ENCODE results near the gene NPAS3. TPM values are rescaled to one million over a fixed set of nuclear protein-coding genes. Genes with fewer than 3 reads are reported as not detected.
A peak's percentile ranks its signal among the peaks of the same experiment; 100 is the strongest.

Gene NPAS3
- total RNA-seq, 1 donor from 2014 or later, result not detected

DNA sequence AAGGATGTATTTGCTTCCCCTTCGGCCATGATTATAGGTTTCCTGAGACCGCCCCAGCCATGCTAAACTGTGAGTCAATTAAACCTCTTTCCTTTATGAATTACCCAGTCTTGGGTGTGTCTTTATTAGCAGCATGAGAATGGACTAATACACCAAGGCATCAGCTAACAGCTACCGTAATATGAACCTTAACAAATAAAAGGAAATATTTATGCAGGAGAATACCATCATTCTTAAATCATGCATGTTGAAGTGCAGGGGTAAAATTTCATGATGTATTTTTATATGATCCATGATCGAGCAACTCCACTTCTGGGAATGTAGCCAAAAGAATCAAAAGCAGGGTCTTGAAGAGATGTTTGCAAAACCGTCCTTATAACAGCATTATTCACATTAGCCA lies 379.0 kb downstream of the NPAS3 start:
- H2AFZ ChIP-seq (replicated peaks), result no peak overlapping the region
- H3K4me1 Mint-ChIP-seq, result peaks cover 12% of the 10 kb centered on the region
- H3K9me3 Mint-ChIP-seq, result no peaks in the 10 kb centered on the region

DNA sequence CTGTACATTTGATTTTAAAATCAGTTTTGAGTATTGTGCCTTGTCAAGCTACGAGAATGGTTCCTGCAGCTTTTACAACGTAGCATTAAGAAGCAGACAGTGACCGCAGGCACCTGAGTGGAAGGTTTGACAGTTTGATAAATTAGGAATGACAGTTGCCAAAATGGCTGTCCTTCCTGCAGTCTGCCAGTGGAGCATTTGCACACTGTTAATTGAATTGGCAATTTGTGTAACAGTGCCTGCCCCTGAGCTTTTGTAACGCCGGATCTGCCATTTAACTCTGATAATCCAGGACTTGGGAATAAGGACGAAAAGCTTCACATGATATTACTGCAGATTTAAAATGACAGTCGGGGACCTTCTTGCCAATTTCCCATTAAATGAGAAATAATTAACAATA lies 385.3 kb downstream of the NPAS3 start:
- H3K4me1 Mint-ChIP-seq, result no peaks in the 10 kb centered on the region
- TF ChIP-seq, protein P1, sequence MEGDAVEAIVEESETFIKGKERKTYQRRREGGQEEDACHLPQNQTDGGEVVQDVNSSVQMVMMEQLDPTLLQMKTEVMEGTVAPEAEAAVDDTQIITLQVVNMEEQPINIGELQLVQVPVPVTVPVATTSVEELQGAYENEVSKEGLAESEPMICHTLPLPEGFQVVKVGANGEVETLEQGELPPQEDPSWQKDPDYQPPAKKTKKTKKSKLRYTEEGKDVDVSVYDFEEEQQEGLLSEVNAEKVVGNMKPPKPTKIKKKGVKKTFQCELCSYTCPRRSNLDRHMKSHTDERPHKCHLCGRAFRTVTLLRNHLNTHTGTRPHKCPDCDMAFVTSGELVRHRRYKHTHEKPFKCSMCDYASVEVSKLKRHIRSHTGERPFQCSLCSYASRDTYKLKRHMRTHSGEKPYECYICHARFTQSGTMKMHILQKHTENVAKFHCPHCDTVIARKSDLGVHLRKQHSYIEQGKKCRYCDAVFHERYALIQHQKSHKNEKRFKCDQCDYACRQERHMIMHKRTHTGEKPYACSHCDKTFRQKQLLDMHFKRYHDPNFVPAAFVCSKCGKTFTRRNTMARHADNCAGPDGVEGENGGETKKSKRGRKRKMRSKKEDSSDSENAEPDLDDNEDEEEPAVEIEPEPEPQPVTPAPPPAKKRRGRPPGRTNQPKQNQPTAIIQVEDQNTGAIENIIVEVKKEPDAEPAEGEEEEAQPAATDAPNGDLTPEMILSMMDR (IDR thresholded peaks at IDR 0.05), result no peak
- TF ChIP-seq EZH2 (IDR thresholded peaks at IDR 0.05), result no peak
- no peak for TF ChIP-seq EZH2phosphoT487 (IDR thresholded peaks at IDR 0.05)
- Histone ChIP-seq H2AFZ (replicated peaks) (no peak overlapping the region), H3K4me1 (peaks cover 10% of the 10 kb centered on the region), H3K4me3 (no peak overlapping the region), H4K20me1 (ENCODE audit: low read depth) (no peaks in the 10 kb centered on the region), H3K9ac (no peak overlapping the region), H3F3A (ENCODE audit: low read depth) (no peaks in the 10 kb centered on the region), H3K27me3 (no peaks in the 10 kb centered on the region), H3K9me3 (ENCODE audit: low read depth) (no peaks in the 10 kb centered on the region), H3K4me2 (no peak overlapping the region), H3K27ac (no peak overlapping the region), H3K79me2 (ENCODE audit: low read depth) (no peaks in the 10 kb centered on the region), H3K36me3 (no peaks in the 10 kb centered on the region)
- peaks cover 2% of the 10 kb centered on the region for H3K27me3 Mint-ChIP-seq (ENCODE audit: insufficient read depth, low read depth)
- no peak overlapping the region for H3K4me3 Mint-ChIP-seq
- no peaks in the 10 kb centered on the region for H3K9me3 Mint-ChIP-seq
- no peak overlapping the region for H3K27ac Mint-ChIP-seq
- peak; percentile 31 for DNase-seq (ENCODE audit: low spot score)
- H3K36me3 Mint-ChIP-seq, result no peaks in the 10 kb centered on the region

More for the DNA sequence above, 379.0 kb downstream of the NPAS3 start:
- Histone ChIP-seq H3K9ac (no peak overlapping the region), H3K36me3 (no peaks in the 10 kb centered on the region), H4K20me1 (ENCODE audit: low read depth) (no peaks in the 10 kb centered on the region), H3K27me3 (no peaks in the 10 kb centered on the region), H3K9me3 (ENCODE audit: low read depth) (no peaks in the 10 kb centered on the region), H3F3A (ENCODE audit: low read depth) (no peaks in the 10 kb centered on the region), H3K4me2 (no peak overlapping the region), H3K4me3 (no peak overlapping the region), H3K79me2 (ENCODE audit: low read depth) (no peaks in the 10 kb centered on the region), H3K27ac (no peak overlapping the region), H3K4me1 (peaks cover 7% of the 10 kb centered on the region)
- H3K4me3 Mint-ChIP-seq, result no peak overlapping the region
- no peaks in the 10 kb centered on the region for H3K36me3 Mint-ChIP-seq
- no peak overlapping the region for H3K27ac Mint-ChIP-seq
- peaks cover 2% of the 10 kb centered on the region for H3K27me3 Mint-ChIP-seq (ENCODE audit: insufficient read depth, low read depth)
- no peak for DNase-seq (ENCODE audit: low spot score)
- TF ChIP-seq EZH2 (IDR thresholded peaks at IDR 0.05), result no peak
- TF ChIP-seq, protein P1 (IDR thresholded peaks at IDR 0.05), result no peak
- TF ChIP-seq EZH2phosphoT487 (IDR thresholded peaks at IDR 0.05), result no peak

DNA sequence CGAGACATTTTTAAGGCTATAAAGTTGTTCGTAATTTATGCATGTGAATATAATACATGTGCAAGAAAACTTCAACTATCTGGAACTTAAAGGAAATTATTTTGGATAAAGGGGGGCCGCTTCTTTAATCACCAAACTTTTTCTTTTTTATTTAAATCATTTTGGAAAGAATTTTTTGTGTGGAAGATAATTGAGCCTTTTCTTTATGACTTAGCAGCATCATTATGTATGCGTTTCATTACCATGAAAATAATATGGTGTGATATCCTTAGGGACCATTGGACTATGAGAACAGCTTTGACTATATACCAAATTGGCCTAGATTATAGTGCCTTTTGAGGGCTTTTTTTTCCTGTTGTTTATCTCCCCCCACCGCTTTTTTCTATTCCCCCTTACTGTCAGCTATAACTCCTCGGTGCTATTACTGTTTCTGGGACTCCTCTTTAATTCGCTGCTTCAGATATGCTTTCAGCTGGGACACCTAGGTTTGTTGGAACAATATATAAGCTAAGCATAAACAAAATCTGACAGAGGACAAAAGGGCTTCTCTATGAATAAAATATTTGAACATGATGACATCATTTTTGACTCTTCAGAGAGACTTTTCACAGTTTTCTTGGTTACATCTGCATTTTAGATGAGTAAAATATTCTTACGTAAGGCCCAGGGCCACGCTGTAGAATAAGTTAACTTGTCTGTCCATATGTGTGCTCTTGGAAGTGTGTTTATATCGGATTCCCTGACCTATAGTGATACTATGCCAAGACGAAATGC lies 392.7 kb downstream of the NPAS3 start:
- no peaks in the 10 kb centered on the region for H4K20me1 ChIP-seq (ENCODE audit: low read depth)
- no peak for DNase-seq (ENCODE audit: low spot score)
- Mint-ChIP-seq H3K4me1 (no peaks in the 10 kb centered on the region), H3K9me3 (peaks cover 3% of the 10 kb centered on the region), H3K27ac (peak overlapping the region; percentile 48), H3K4me3 (no peak overlapping the region), H3K36me3 (no peaks in the 10 kb centered on the region), H3K27me3 (ENCODE audit: insufficient read depth, low read depth) (no peaks in the 10 kb centered on the region)
- H3K4me2 ChIP-seq, result no peak overlapping the region
- H3K36me3 ChIP-seq, result no peaks in the 10 kb centered on the region
- H3K4me3 ChIP-seq, result no peak overlapping the region
- no peak overlapping the region for H2AFZ ChIP-seq (replicated peaks)
- no peaks in the 10 kb centered on the region for H3K27me3 ChIP-seq
- TF ChIP-seq, protein P1 (IDR thresholded peaks at IDR 0.05), result no peak
- TF ChIP-seq EZH2 (IDR thresholded peaks at IDR 0.05) (no peak), EZH2phosphoT487 (IDR thresholded peaks at IDR 0.05) (no peak)
- H3K4me1 ChIP-seq, result no peaks in the 10 kb centered on the region
- H3K27ac ChIP-seq, result no peak overlapping the region
- no peaks in the 10 kb centered on the region for H3K79me2 ChIP-seq (ENCODE audit: low read depth)
- H3K9ac ChIP-seq, result no peak overlapping the region
- H3F3A ChIP-seq (ENCODE audit: low read depth), result no peaks in the 10 kb centered on the region
- peaks cover 4% of the 10 kb centered on the region for H3K9me3 ChIP-seq (ENCODE audit: low read depth)
